ENCODE measurements around the gene RAB12. TPM values are rescaled to one million over a fixed set of nuclear protein-coding genes. Genes with fewer than 3 reads are reported as not detected.
"Not testable (repeated sequence)": the region's sequence is repeated elsewhere in the genome, so short reads cannot be mapped to it uniquely, and the experiment has no call there.

The RAB12 gene
- total and polyA plus RNA-seq, 2 of the 8 experiments (the other 6 are each of a cell fraction or from before 2014, with no cell fraction given), result 19.7 to 45.9 TPM

- H4K20me1 ChIP-seq (replicated peaks in 1 of 2; ENCODE audit: control insufficient read depth in 1 of 2, insufficient read depth in 2 of 2, low read length in 2 of 2); H3K9ac ChIP-seq (replicated peaks in 1 of 4; ENCODE audit: extremely low read depth in 1 of 4, low read depth in 3 of 4, low read length in 3 of 4); H3K23me2 ChIP-seq (ENCODE audit: low read depth, low read length); H3K56ac ChIP-seq (replicated peaks; ENCODE audit: insufficient read length, low read depth, low read length); H2BK120ac ChIP-seq (replicated peaks; ENCODE audit: low read depth, low read length); H3K18ac ChIP-seq (ENCODE audit: extremely low read depth, low read length); H3K4ac ChIP-seq (replicated peaks; ENCODE audit: insufficient read length, low read depth, low read length); H4K5ac ChIP-seq (ENCODE audit: insufficient read length, low read depth, low read length); H2BK15ac ChIP-seq (ENCODE audit: low read length); H3K23ac ChIP-seq (ENCODE audit: insufficient read length); H3K79me1 ChIP-seq (ENCODE audit: low read depth, low read length); FAIRE-seq; H4K91ac ChIP-seq (replicated peaks; ENCODE audit: insufficient read length, low read length); H3K27me3 ChIP-seq (replicated peaks in 1 of 4; ENCODE audit: control insufficient read depth in 3 of 4, extremely low read depth in 1 of 4, insufficient read depth in 3 of 4, low read length in 3 of 4); H2AK5ac ChIP-seq (ENCODE audit: low read depth, low read length); H4K8ac ChIP-seq (ENCODE audit: extremely low read depth, insufficient read depth, low read length); H3K27ac ChIP-seq (ENCODE audit: low read depth, low read length); H3K14ac ChIP-seq (ENCODE audit: insufficient read length); H2BK20ac ChIP-seq (ENCODE audit: low read length); H2BK12ac ChIP-seq (ENCODE audit: low read depth, low read length); H3K9me3 ChIP-seq (ENCODE audit: insufficient read depth in 2 of 2, low read depth in 1 of 2, low read length in 1 of 2); H2AFZ ChIP-seq (ENCODE audit: low read length); H2BK5ac ChIP-seq (ENCODE audit: low read depth, low read length): not testable (repeated sequence)
- peaks cover 29 to 86% of the 10 kb centered on the region in 2 experiments for H3K79me2 ChIP-seq (ENCODE audit: control insufficient read depth in 1 of 2, insufficient read depth in 2 of 2, low read length in 2 of 2)
- peaks cover 11 to 43% (median 35%) of the 10 kb centered on the region in 4 experiments for H3K4me1 ChIP-seq (replicated peaks in 1 of 4; ENCODE audit: control insufficient read depth in 3 of 4, insufficient read depth in 4 of 4, low read length in 3 of 4)
- 0 out of 2 replicates have a peak, but pooled peaks have one; percentile 8 for TF ChIP-seq SP1 (IDR thresholded peaks at IDR 0.05; ENCODE audit: low read depth, low read length)
- DNase-seq (ENCODE audit: low read depth in 1 of 2, low spot score in 2 of 2), result peak in 1 of 2 experiments; percentile 72
- H3K36me3 ChIP-seq (ENCODE audit: control insufficient read depth in 2 of 4, insufficient read depth in 4 of 4, low read length in 3 of 4), result peaks cover 2 to 29% (median 11%) of the 10 kb centered on the region in 4 experiments; a peak in 6 of 8 replicates
- CTCF ChIA-PET (ENCODE audit: partially characterized antibody), result interaction anchor here (1.9 kb wide), 1 partner anchor 13 kb away, joined by 5 read pairs; the partner anchor contains the start of gene RAB12
- peak overlapping the region; percentile 21 to 61; a peak in 3 of 4 replicates for H3K4me2 ChIP-seq (ENCODE audit: insufficient read depth in 1 of 2, low read depth in 2 of 2, low read length in 2 of 2)
- peak overlapping the region in 1 of 4 experiments; percentile 21; a peak in 1 of 8 replicates for H3K4me3 ChIP-seq (ENCODE audit: extremely low read depth in 1 of 4, insufficient read depth in 2 of 4, low read depth in 3 of 4, low read length in 4 of 4)
- WGBS, 2 experiments (ENCODE audit: extremely low coverage in 1 of 2, insufficient coverage in 1 of 2, insufficient read length in 1 of 2, insufficient replicate concordance in 2 of 2, low coverage in 1 of 2, low lambda C conversion rate in 2 of 2, missing lambda C conversion rate in 1 of 2), result 7% methylated on average over 10 of the region's 10 CpGs; no CpG with 5 or more reads in 1 of the 2 experiments
- POLR2A ChIA-PET (ENCODE audit: partially characterized antibody), result interaction anchor here (1.3 to 1.4 kb wide), 2 partner anchors 11 to 12 kb away, joined by 3 to 4 read pairs; no protein-coding TSS in a partner anchor
Measured at GRCh38 chr18:8622625-8623024, 13.4 kb downstream of the RAB12 start.
